SU-DHL-6 (cell line): ENCODE results near the gene KRTAP3-2.

Experiments
- H2AFZ ChIP-seq: fragments of 200-600 bp; sonication (generic); 2 replicates; pipeline ENCODE4 v1.6.1; 2014; ENCODE audit warnings: low read depth, mild to moderate bottlenecking, moderate library complexity, mixed read lengths, antibody characterized with exemption, low read length; ENCODE audit not compliant: severe bottlenecking
- H3F3A ChIP-seq: fragments of 200-600 bp; shearing (Covaris generic); 2 replicates; pipeline ENCODE4 v1.6.0; 2016; ENCODE audit warnings: antibody characterized with exemption, mild to moderate bottlenecking; ENCODE audit not compliant: insufficient read depth
- H3K27ac ChIP-seq: fragments of 200-600 bp; sonication (generic); 2 replicates; pipeline ENCODE4 v1.5.1; 2016; ENCODE audit warnings: low read depth, mild to moderate bottlenecking, low read length, moderate library complexity, mixed read lengths
- H3K27me3 ChIP-seq: fragments of 200-600 bp; sonication (generic), shearing (Covaris generic); 2 replicates; pipeline ENCODE4 v1.6.0; 2014; ENCODE audit warnings: mild to moderate bottlenecking, low read length
- H3K36me3 ChIP-seq: fragments of 200-600 bp; sonication (generic); 2 replicates; pipeline ENCODE4 v1.6.1; 2014; ENCODE audit warnings: mild to moderate bottlenecking, low read length, mixed read lengths
- H3K4me2 ChIP-seq: fragments of 300-600, 200-600 bp; shearing (Covaris generic), sonication (generic); 2 replicates; pipeline ENCODE4 v1.6.0; 2014; ENCODE audit warnings: low read length, low read depth, mild to moderate bottlenecking; ENCODE audit not compliant: poor library complexity, severe bottlenecking
- H3K4me3 ChIP-seq: fragments of 200-600 bp; sonication (generic); 2 replicates; pipeline ENCODE4 v1.5.1; 2014; ENCODE audit warnings: antibody characterized with exemption, low read length, mild to moderate bottlenecking, mixed read lengths; ENCODE audit not compliant: insufficient read depth, poor library complexity, severe bottlenecking
- H3K79me2 ChIP-seq: fragments of 200-600 bp; sonication (generic); 2 replicates; pipeline ENCODE4 v1.6.1; 2014; ENCODE audit warnings: mild to moderate bottlenecking, low read length, moderate library complexity; ENCODE audit not compliant: insufficient read depth
- H3K9ac ChIP-seq: fragments of 200-600 bp; sonication (generic); 2 replicates; pipeline ENCODE4 v1.7.0; 2014; ENCODE audit warnings: mild to moderate bottlenecking, low read length
- H3K9me2 ChIP-seq: fragments of 200-600 bp; sonication (generic); replicated peaks from 2 replicates; pipeline ENCODE4 v1.6.1; 2014; ENCODE audit warnings: low read length; ENCODE audit not compliant: insufficient read depth
- H3K9me3 ChIP-seq: fragments of 200-600 bp; sonication (generic); 2 replicates; pipeline ENCODE4 v1.6.1; 2014; ENCODE audit warnings: low read length, mixed read lengths; ENCODE audit not compliant: insufficient read depth
- H4K20me1 ChIP-seq: fragments of 200-600 bp; sonication (generic); 2 replicates; pipeline ENCODE4 v1.6.1; 2014; ENCODE audit warnings: low read depth, mild to moderate bottlenecking, antibody characterized with exemption, low read length, moderate library complexity, mixed read lengths
- CTCF ChIP-seq: fragments of 200-600 bp; sonication (generic); IDR thresholded peaks from one replicate; pipeline ENCODE4 v1.5.1; 2017; ENCODE audit warnings: antibody characterized with exemption, mild to moderate bottlenecking, low read length, moderate library complexity; ENCODE audit not compliant: insufficient read depth, poor library complexity, severe bottlenecking
- EZH2phosphoT487 ChIP-seq: fragments of 200-600 bp; sonication (generic), shearing (Covaris generic); conservative IDR thresholded peaks from 2 replicates; pipeline ENCODE4 v1.6.1; 2018; ENCODE audit warnings: mild to moderate bottlenecking, antibody characterized with exemption, low read length, moderate library complexity, mixed read lengths

Gene KRTAP3-2

GRCh38 chr17:40996829-40997228 is 2.9 kb downstream of the KRTAP3-2 start:
- no peak for TF ChIP-seq CTCF
- no peak for TF ChIP-seq EZH2phosphoT487
- Histone ChIP-seq H3K27me3 (no peaks in the 10 kb centered on the region), H3K27ac (no peak overlapping the region), H3K9ac (no peak overlapping the region), H3F3A (no peaks in the 10 kb centered on the region), H3K4me2 (no peak overlapping the region), H3K36me3 (no peaks in the 10 kb centered on the region), H2AFZ (no peak overlapping the region), H3K9me3 (no peaks in the 10 kb centered on the region), H3K79me2 (no peaks in the 10 kb centered on the region), H3K9me2 (no peaks in the 10 kb centered on the region), H4K20me1 (no peaks in the 10 kb centered on the region), H3K4me3 (no peak overlapping the region)

GRCh38 chr17:40995116-40995515 is 4.6 kb downstream of the KRTAP3-2 start:
- Histone ChIP-seq H3K79me2 (no peaks in the 10 kb centered on the region), H3K9me3 (no peaks in the 10 kb centered on the region), H2AFZ (no peak overlapping the region), H3K9me2 (no peaks in the 10 kb centered on the region), H3K27me3 (no peaks in the 10 kb centered on the region), H3K4me3 (no peak overlapping the region), H3K9ac (no peak overlapping the region), H3K36me3 (no peaks in the 10 kb centered on the region), H3K4me2 (no peak overlapping the region), H4K20me1 (no peaks in the 10 kb centered on the region), H3F3A (no peaks in the 10 kb centered on the region), H3K27ac (no peak overlapping the region)
- no peak for TF ChIP-seq CTCF
- no peak for TF ChIP-seq EZH2phosphoT487

DNA sequence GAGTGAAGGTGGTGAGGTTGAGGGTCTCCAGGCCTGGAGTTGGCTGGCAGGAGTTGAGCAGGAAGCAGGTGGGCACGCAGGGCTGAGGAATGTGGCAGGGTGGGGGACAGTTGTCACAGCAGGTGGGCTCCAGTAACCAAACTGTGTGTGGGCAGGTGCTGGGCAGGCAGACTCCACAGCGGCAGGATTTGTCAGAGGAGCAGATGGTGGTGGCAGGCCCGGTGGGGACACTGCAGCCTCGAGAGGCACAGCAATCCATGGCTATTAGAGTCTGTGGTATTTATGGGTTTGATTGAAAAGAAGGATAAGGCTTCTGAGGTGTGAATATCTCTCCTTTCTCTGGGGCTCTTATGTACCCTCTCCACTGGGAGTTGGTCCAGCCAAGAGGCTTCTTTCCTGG is 5.9 kb downstream of the KRTAP3-2 start, which contains the start of gene KRTAP3-3:
TSS of gene KRTAP3-3 (minus strand) at position 326 of the 400 bp plus-strand sequence. CDS start at position 259, 67 bp downstream.
- no peak within 1 kb of the TSS for H3K27ac ChIP-seq
- no peak within 1 kb of the TSS for H2AFZ ChIP-seq
- no peak for TF ChIP-seq CTCF
- H3K9ac ChIP-seq = no peak within 1 kb of the TSS
- no peak within 1 kb of the TSS for H3K4me2 ChIP-seq
- H3K79me2 ChIP-seq = no peaks in the 10 kb centered on the region
- no peaks in the 10 kb centered on the region for H3K36me3 ChIP-seq
- H3K27me3 ChIP-seq = no peaks in the 10 kb centered on the region
- no peaks in the 10 kb centered on the region for H4K20me1 ChIP-seq
- no peaks in the 10 kb centered on the region for H3F3A ChIP-seq
- H3K9me3 ChIP-seq = no peaks in the 10 kb centered on the region
- no peak within 1 kb of the TSS for H3K4me3 ChIP-seq
- no peaks in the 10 kb centered on the region for H3K9me2 ChIP-seq

- no peaks in the 10 kb centered on the region for H3K27me3 ChIP-seq
- no peaks in the 10 kb centered on the region for H3K79me2 ChIP-seq
- H3K4me3 ChIP-seq = no peak overlapping the region
- no peaks in the 10 kb centered on the region for H3K9me3 ChIP-seq
- no peak overlapping the region for H3K4me2 ChIP-seq
- no peaks in the 10 kb centered on the region for H4K20me1 ChIP-seq
- H3F3A ChIP-seq = no peaks in the 10 kb centered on the region
- no peak overlapping the region for H3K27ac ChIP-seq
- H3K36me3 ChIP-seq = no peaks in the 10 kb centered on the region
- no peak overlapping the region for H3K9ac ChIP-seq
- TF ChIP-seq EZH2phosphoT487 = no peak
- TF ChIP-seq CTCF = no peak
- no peak overlapping the region for H2AFZ ChIP-seq
- H3K9me2 ChIP-seq = no peaks in the 10 kb centered on the region
These were observed 6.6 kb downstream of the KRTAP3-2 start for GRCh38 chr17:40993084-40993483.
